ENCODE data around the gene CFAP97.

DNA sequence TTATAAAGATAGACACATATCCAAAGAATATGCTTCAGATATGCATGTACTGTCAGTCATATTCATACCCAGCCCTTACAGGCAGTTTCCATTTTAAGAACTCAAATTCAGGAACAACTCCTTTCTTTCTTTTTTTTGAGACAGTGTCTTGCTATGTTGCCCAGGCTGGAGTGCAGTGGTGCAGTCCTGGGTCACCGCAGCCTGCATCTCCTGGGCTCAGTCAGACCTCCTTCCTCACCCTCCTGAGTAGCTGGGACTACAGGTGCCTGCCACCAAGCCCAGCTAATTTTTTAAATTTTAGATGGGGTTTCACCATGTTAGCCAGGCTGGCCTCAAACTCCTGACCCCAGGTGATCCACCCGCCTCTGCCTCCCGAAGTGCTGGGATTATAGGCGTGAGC lies 40.1 kb upstream of the CFAP97 start:
- TF ChIP-seq, protein P1, sequence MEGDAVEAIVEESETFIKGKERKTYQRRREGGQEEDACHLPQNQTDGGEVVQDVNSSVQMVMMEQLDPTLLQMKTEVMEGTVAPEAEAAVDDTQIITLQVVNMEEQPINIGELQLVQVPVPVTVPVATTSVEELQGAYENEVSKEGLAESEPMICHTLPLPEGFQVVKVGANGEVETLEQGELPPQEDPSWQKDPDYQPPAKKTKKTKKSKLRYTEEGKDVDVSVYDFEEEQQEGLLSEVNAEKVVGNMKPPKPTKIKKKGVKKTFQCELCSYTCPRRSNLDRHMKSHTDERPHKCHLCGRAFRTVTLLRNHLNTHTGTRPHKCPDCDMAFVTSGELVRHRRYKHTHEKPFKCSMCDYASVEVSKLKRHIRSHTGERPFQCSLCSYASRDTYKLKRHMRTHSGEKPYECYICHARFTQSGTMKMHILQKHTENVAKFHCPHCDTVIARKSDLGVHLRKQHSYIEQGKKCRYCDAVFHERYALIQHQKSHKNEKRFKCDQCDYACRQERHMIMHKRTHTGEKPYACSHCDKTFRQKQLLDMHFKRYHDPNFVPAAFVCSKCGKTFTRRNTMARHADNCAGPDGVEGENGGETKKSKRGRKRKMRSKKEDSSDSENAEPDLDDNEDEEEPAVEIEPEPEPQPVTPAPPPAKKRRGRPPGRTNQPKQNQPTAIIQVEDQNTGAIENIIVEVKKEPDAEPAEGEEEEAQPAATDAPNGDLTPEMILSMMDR (IDR thresholded peaks at IDR 0.05; ENCODE audit: poor library complexity, severe bottlenecking), result no peak
- no peak for TF ChIP-seq EZH2 (IDR thresholded peaks at IDR 0.05; ENCODE audit: borderline replicate concordance, insufficient read depth, low read length, poor library complexity, severe bottlenecking)
- TF ChIP-seq POLR2AphosphoS5 (IDR thresholded peaks at IDR 0.05), result no peak
